ENCODE measurements around the gene PITX2. TPM values are rescaled to one million over a fixed set of nuclear protein-coding genes. Genes with fewer than 3 reads are reported as not detected.

Gene PITX2
- polyA plus RNA-seq, 1 donor from 2014 or later: not detected

- H3K79me2 ChIP-seq (replicated peaks; ENCODE audit: insufficient read depth, low read length): no peaks in the 10 kb centered on the region
- no peak overlapping the region for H3K4me3 ChIP-seq (ENCODE audit: low read length)
- H3K9me3 ChIP-seq (ENCODE audit: low read length): no peaks in the 10 kb centered on the region
- H3K4me2 ChIP-seq (ENCODE audit: low read length): no peak overlapping the region
- H3K9me2 ChIP-seq (ENCODE audit: insufficient read depth, low read length): no peaks in the 10 kb centered on the region
- TF ChIP-seq MXI1 (conservative IDR thresholded peaks at IDR 0.05; ENCODE audit: poor library complexity, severe bottlenecking) (no peak), POLR2AphosphoS5 (IDR thresholded peaks at IDR 0.05) (no peak), EZH2 (IDR thresholded peaks at IDR 0.05; ENCODE audit: borderline replicate concordance, insufficient read depth, low read length, poor library complexity, severe bottlenecking) (no peak), CTCF (IDR thresholded peaks at IDR 0.05; ENCODE audit: poor library complexity, severe bottlenecking) (no peak), RAD21 (conservative IDR thresholded peaks at IDR 0.05) (no peak), TAF1 (IDR thresholded peaks at IDR 0.05; ENCODE audit: low read depth) (no peak), SMC3 (conservative IDR thresholded peaks at IDR 0.05; ENCODE audit: poor library complexity) (no peak), REST (IDR thresholded peaks at IDR 0.05; ENCODE audit: borderline replicate concordance) (no peak), EP300 (conservative IDR thresholded peaks at IDR 0.05; ENCODE audit: poor library complexity, severe bottlenecking) (no peak)
- H2AFZ ChIP-seq (ENCODE audit: low read depth, low read length): no peak overlapping the region
- no peaks in the 10 kb centered on the region for H3K36me3 ChIP-seq (ENCODE audit: insufficient read depth, low read length)
- H3K27ac ChIP-seq (ENCODE audit: low read length): no peak overlapping the region
- no peak overlapping the region for H3K9ac ChIP-seq (ENCODE audit: low read length)
- no peaks in the 10 kb centered on the region for H3F3A ChIP-seq (ENCODE audit: insufficient read depth, low read length, poor library complexity, severe bottlenecking)
- no peaks in the 10 kb centered on the region for H4K20me1 ChIP-seq (ENCODE audit: insufficient read depth)
- no peaks in the 10 kb centered on the region for H3K27me3 ChIP-seq (ENCODE audit: insufficient read depth, low read depth, low read length)
Measured at GRCh38 chr4:110660755-110661154, 37.9 kb upstream of the PITX2 start.

GRCh38 chr4:110654254-110654635 lies 31.4 kb upstream of the PITX2 start:
- Histone ChIP-seq H3K36me3 (ENCODE audit: insufficient read depth, low read length) (no peaks in the 10 kb centered on the region), H3K4me3 (ENCODE audit: low read length) (no peak overlapping the region), H3K9me2 (ENCODE audit: insufficient read depth, low read length) (no peaks in the 10 kb centered on the region), H2AFZ (ENCODE audit: low read depth, low read length) (no peak overlapping the region), H3K9me3 (ENCODE audit: low read length) (no peaks in the 10 kb centered on the region), H3K27ac (ENCODE audit: low read length) (no peak overlapping the region), H3K4me2 (ENCODE audit: low read length) (no peak overlapping the region), H3K9ac (ENCODE audit: low read length) (no peak overlapping the region), H3F3A (ENCODE audit: insufficient read depth, low read length, poor library complexity, severe bottlenecking) (no peaks in the 10 kb centered on the region), H3K27me3 (ENCODE audit: insufficient read depth, low read depth, low read length) (no peaks in the 10 kb centered on the region), H4K20me1 (ENCODE audit: insufficient read depth) (no peaks in the 10 kb centered on the region), H3K79me2 (replicated peaks; ENCODE audit: insufficient read depth, low read length) (no peaks in the 10 kb centered on the region)
- no peak for TF ChIP-seq POLR2AphosphoS5 (IDR thresholded peaks at IDR 0.05)
- no peak for TF ChIP-seq RAD21 (conservative IDR thresholded peaks at IDR 0.05)
- no peak for TF ChIP-seq CTCF (IDR thresholded peaks at IDR 0.05; ENCODE audit: poor library complexity, severe bottlenecking)
- TF ChIP-seq TAF1 (IDR thresholded peaks at IDR 0.05; ENCODE audit: low read depth): no peak
- no peak for TF ChIP-seq SMC3 (conservative IDR thresholded peaks at IDR 0.05; ENCODE audit: poor library complexity)
- TF ChIP-seq MXI1 (conservative IDR thresholded peaks at IDR 0.05; ENCODE audit: poor library complexity, severe bottlenecking): no peak
- TF ChIP-seq REST (IDR thresholded peaks at IDR 0.05; ENCODE audit: borderline replicate concordance): no peak
- no peak for TF ChIP-seq EZH2 (IDR thresholded peaks at IDR 0.05; ENCODE audit: borderline replicate concordance, insufficient read depth, low read length, poor library complexity, severe bottlenecking)
- no peak for TF ChIP-seq EP300 (conservative IDR thresholded peaks at IDR 0.05; ENCODE audit: poor library complexity, severe bottlenecking)
